ENCODE results near the gene LRRFIP2. TPM values are rescaled to one million over a fixed set of nuclear protein-coding genes. Genes with fewer than 3 reads are reported as not detected.

Gene LRRFIP2
- polyA plus RNA-seq, 6 donors from 2014 or later: 7.6 to 20.6 (median 15.5) TPM

DNA sequence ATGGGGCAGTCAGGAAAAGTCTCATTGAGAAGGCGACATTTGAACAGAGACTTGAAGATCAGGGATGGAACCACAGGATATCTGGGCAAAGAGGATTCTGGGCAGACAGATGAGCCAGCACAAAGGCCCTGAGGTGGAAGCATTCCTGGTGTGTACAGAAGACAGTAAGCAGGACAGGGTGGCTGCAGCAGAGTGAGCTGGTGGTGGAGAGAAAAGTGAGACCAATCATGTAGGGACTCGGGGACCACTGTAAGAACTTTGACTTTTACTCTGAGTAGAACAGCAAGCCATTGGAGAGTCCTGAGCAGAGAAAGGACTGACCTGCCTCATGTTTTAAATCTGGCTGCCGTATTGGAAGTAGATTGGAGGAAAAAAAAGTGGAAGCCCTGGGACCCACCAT is 29.9 kb upstream of the LRRFIP2 start:
- no peak overlapping the region for H3K4me3 Mint-ChIP-seq
- no peaks in the 10 kb centered on the region for H3K36me3 Mint-ChIP-seq
- ATAC-seq (ENCODE audit: low read depth in 2 of 2) (no peak), DNase-seq (no peak)
- H3K9me3 Mint-ChIP-seq: no peaks in the 10 kb centered on the region
- H3K27me3 Mint-ChIP-seq: peaks cover 0 to 5% (median 0%) of the 10 kb centered on the region in 3 donors
- no peaks in the 10 kb centered on the region for H3K4me1 Mint-ChIP-seq
- H3K27ac Mint-ChIP-seq: peak overlapping the region in 1 of 6 donors; percentile 71

DNA sequence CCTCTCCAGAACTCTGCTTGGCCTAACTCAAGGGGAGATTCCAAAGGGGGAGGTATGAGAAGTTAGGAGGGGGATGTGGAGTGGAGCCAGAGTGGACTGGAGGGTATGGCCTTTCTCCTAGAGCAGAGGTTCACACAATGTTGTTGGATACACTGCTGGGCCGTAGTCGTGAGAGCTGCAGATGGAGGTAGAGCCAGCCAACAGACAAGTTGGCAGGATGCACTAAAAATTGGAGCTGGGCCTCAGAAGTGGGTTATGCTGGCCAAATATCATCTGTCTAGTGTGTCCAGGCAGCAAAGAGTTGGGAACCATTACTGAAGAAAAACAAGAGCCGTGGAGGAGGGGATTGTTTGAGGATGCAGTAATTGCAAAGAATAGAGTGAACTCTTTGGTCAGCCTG is 27.7 kb upstream of the LRRFIP2 start:
- ATAC-seq (ENCODE audit: low read depth in 2 of 2): no peak
- no peak for DNase-seq
- Mint-ChIP-seq H3K36me3 (no peaks in the 10 kb centered on the region), H3K4me3 (no peak overlapping the region), H3K9me3 (no peaks in the 10 kb centered on the region), H3K27ac (no peak overlapping the region), H3K27me3 (peaks cover 0 to 5% (median 0%) of the 10 kb centered on the region in 3 donors), H3K4me1 (no peaks in the 10 kb centered on the region)

DNA sequence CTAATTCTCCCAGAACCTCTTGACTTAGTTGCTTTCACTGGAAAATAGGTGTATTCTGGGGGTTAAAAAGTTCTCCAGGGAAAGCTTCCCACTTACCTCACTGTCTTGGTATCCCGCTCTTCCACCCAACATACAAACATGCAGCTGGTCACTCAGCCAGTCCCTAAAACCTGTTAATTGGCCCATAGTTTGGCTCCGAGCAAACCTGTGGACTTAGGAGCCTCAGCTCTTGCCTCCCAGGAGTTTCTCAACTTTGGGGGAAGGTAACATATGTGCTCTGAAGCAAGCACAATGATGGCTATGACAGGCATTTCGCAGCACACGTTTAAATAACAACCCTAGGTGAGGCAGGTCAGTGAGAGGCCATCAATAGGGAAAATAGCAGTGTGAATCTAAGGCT is 25.8 kb upstream of the LRRFIP2 start:
- no peak for DNase-seq
- no peaks in the 10 kb centered on the region for H3K4me1 Mint-ChIP-seq
- no peak overlapping the region for H3K4me3 Mint-ChIP-seq
- no peaks in the 10 kb centered on the region for H3K27me3 Mint-ChIP-seq
- no peak overlapping the region for H3K27ac Mint-ChIP-seq
- H3K36me3 Mint-ChIP-seq: no peaks in the 10 kb centered on the region
- H3K9me3 Mint-ChIP-seq: no peaks in the 10 kb centered on the region
- ATAC-seq (ENCODE audit: low read depth in 2 of 2): no peak

DNA sequence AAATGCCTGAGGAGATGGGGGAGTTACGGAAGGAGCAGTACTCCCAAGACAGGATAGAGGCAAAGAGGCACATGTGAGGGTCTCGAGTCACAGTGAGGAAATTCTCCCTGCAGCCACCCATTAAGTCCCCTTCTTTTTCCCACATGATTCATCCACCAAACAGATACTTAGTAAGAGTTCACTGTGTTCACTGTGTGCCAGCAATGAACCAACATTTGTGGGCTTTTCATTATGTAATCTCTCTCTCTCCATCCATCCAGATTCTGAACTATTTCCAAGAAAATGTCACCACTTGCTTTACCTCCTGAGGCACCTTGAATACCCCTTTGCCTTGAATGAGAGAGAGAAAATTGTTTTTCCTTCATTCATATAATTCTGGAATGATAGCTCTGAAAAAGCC is 24.6 kb upstream of the LRRFIP2 start:
- Mint-ChIP-seq H3K4me1 (no peaks in the 10 kb centered on the region), H3K27me3 (no peaks in the 10 kb centered on the region), H3K36me3 (no peaks in the 10 kb centered on the region), H3K9me3 (no peaks in the 10 kb centered on the region), H3K4me3 (no peak overlapping the region), H3K27ac (no peak overlapping the region)
- no peak for ATAC-seq (ENCODE audit: low read depth in 2 of 2)
- no peak for DNase-seq

DNA sequence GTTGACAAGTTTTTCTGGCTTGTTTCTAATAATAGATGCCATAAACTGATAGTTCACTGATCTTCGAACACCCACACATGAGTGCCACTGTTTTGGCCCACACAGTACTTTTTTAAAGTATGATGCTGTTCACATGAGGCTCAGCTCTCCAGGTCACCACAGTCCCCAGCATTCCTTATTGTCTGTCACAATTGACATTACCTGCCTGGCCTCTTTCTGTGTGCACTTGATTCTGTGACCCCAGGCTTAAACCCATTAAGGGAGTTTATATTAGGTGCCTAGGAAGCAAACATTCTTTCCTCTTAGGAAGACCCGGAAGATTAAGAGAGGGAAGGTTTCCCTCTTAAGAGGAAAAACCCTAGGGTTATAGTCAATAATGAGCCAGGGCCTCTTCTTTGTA is 24.2 kb upstream of the LRRFIP2 start:
- Mint-ChIP-seq H3K27me3 (no peaks in the 10 kb centered on the region), H3K4me1 (no peaks in the 10 kb centered on the region), H3K4me3 (no peak overlapping the region), H3K9me3 (no peaks in the 10 kb centered on the region), H3K36me3 (no peaks in the 10 kb centered on the region), H3K27ac (no peak overlapping the region)
- ATAC-seq (ENCODE audit: low read depth in 2 of 2) (no peak), DNase-seq (no peak)

DNA sequence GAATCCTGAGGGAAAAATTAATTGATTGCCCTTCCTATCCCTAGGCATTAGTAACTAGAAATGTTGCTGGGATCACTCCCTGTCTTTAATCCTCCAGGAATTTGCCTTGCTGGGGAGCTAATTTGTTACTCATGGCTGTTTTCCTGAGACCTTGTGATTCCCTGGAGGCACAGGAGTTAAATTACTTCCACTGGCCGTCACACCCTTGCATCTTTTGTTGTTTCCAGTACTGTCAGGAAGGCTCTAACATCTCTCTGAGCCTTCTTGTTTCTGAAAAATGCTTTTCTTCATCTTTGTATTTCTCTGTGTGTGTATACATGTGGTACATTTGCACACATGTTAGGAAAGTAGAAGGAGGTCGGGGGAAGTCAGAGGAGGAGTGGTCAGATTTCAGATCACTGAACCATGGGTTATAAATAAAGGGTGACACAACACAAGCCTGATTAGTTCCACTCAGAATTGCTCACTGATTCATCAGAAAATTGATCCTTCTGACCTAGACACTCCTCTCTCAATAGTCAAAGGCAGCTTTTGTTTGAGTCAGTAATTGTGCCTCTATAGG is 23.5 kb upstream of the LRRFIP2 start:
- no peak for DNase-seq
- Mint-ChIP-seq H3K27ac (no peak overlapping the region), H3K27me3 (no peaks in the 10 kb centered on the region), H3K36me3 (no peaks in the 10 kb centered on the region), H3K4me1 (no peaks in the 10 kb centered on the region), H3K4me3 (no peak overlapping the region), H3K9me3 (no peaks in the 10 kb centered on the region)
- no peak for ATAC-seq (ENCODE audit: low read depth in 2 of 2)

DNA sequence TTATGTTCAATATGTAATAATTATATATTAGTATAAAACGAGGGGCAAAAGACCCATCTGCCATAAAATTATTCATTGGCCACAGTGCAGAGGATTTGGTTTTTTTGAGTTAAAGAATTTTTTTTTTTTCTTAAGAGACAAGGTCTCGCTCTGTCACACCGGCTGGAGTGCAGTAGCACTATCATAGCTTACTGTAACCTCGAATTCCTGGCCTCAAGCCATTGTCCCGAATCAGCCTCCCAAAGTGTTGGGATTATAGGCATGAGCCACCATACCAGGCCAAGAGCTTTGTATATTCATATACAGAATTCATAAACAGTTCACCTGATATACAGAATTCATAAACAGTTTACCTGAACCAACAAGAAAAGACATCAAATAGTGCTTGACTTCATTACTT is 20.2 kb upstream of the LRRFIP2 start:
- Mint-ChIP-seq H3K36me3 (no peaks in the 10 kb centered on the region), H3K27ac (no peak overlapping the region), H3K9me3 (no peaks in the 10 kb centered on the region), H3K4me3 (no peak overlapping the region), H3K27me3 (no peaks in the 10 kb centered on the region), H3K4me1 (no peaks in the 10 kb centered on the region)
- DNase-seq (no peak), ATAC-seq (ENCODE audit: low read depth in 2 of 2) (no peak)

DNA sequence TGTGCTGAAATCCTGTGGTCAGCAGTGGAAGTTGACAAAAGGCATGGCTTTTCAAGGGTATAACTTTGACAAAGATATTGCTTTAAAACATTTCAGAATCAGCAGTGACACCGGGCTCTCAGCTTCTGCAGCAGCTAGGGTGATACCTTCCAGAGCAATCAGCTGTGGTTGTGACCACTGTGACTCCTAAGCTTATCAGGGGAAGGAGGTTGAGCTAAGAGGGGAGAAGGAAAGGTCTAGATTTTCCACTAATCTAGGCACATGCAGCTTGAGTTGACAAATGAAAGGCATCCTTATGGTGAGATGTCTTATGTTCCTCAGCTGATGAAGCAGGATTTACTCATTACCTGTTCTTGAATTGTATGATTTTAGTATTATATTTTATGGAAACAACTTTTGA is 16.3 kb upstream of the LRRFIP2 start:
- no peak for ATAC-seq (ENCODE audit: low read depth in 2 of 2)
- H3K27me3 Mint-ChIP-seq: no peaks in the 10 kb centered on the region
- DNase-seq: no peak
- no peaks in the 10 kb centered on the region for H3K4me1 Mint-ChIP-seq
- no peak overlapping the region for H3K27ac Mint-ChIP-seq
- H3K9me3 Mint-ChIP-seq: no peaks in the 10 kb centered on the region
- no peak overlapping the region for H3K4me3 Mint-ChIP-seq
- no peaks in the 10 kb centered on the region for H3K36me3 Mint-ChIP-seq

DNA sequence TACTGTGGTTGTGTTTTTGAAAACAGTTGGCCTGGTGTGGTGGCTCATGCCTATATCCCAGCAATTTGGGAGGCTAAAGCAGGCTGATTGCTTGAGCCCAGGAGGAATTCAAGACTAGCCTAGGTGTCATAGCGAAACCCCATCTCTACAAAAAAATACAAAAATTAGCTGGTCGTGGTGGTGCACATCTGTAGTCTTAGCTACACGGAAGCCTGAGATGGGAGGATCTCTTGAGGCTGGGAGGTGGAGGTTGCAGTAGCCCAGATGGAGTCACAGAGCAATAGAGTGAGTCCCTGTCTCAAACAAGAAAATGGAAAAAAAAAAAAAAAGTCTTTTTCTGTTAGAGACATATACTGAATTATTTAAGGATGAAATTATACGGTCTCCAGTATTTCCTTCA is 14.7 kb upstream of the LRRFIP2 start:
- ATAC-seq (ENCODE audit: low read depth in 2 of 2): no peak
- no peaks in the 10 kb centered on the region for H3K9me3 Mint-ChIP-seq
- H3K4me3 Mint-ChIP-seq: peak overlapping the region in 1 of 8 donors; percentile 63
- H3K27me3 Mint-ChIP-seq: no peaks in the 10 kb centered on the region
- H3K36me3 Mint-ChIP-seq: no peaks in the 10 kb centered on the region
- DNase-seq: no peak
- H3K4me1 Mint-ChIP-seq: no peaks in the 10 kb centered on the region
- H3K27ac Mint-ChIP-seq: no peak overlapping the region

DNA sequence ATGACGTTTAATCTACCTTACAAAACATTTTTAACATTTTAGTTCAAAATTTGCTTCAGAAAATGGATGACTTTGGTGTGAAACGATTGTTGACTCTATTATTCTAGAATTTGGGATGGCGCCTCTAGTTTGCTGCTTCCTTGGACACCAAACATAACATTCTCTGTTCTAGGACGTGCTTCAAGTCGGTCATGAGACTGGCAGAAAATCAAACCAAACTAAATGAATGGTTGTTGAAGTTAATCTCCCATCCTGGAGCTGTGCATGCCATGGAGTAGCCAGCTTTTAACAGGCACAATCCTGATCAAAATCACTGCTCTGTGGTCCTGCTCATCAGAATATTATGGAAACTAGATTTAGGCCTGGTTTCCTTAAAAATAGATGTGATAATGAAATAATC is 9.6 kb upstream of the LRRFIP2 start:
- no peaks in the 10 kb centered on the region for H3K36me3 Mint-ChIP-seq
- DNase-seq (no peak), ATAC-seq (ENCODE audit: low read depth in 2 of 2) (no peak)
- H3K27ac Mint-ChIP-seq: peak overlapping the region in 1 of 6 donors; percentile 18
- peaks cover 5 to 6% (median 5%) of the 10 kb centered on the region in 3 donors for H3K4me1 Mint-ChIP-seq
- no peaks in the 10 kb centered on the region for H3K27me3 Mint-ChIP-seq
- no peak overlapping the region for H3K4me3 Mint-ChIP-seq
- no peaks in the 10 kb centered on the region for H3K9me3 Mint-ChIP-seq

DNA sequence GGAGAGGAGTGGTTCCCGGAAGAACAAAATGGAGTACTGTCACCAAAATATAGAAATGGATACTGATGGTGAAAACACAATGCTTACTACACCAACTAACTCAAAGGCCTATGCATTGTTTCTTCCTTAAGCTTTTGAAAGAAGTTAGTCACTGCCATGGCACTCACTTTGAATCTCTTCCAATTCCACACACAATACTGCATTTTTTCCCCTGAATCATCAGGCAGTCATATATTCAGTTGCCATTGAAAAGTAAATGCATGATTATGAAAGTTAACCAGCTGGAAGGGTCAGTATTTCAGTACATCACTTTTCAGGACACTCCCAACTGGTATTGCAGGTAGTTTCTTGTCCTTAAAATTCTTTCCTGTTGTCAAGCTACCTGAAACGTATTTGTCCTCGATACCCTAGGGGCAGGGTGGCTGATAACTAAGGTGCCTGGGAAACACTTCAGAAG is 9.0 kb upstream of the LRRFIP2 start:
- H3K4me1 Mint-ChIP-seq: peaks cover 5 to 6% (median 6%) of the 10 kb centered on the region in 3 donors
- ATAC-seq (ENCODE audit: low read depth in 2 of 2): no peak
- H3K36me3 Mint-ChIP-seq: no peaks in the 10 kb centered on the region
- H3K9me3 Mint-ChIP-seq: no peaks in the 10 kb centered on the region
- no peak overlapping the region for H3K4me3 Mint-ChIP-seq
- DNase-seq: no peak
- no peak overlapping the region for H3K27ac Mint-ChIP-seq
- H3K27me3 Mint-ChIP-seq: no peaks in the 10 kb centered on the region

DNA sequence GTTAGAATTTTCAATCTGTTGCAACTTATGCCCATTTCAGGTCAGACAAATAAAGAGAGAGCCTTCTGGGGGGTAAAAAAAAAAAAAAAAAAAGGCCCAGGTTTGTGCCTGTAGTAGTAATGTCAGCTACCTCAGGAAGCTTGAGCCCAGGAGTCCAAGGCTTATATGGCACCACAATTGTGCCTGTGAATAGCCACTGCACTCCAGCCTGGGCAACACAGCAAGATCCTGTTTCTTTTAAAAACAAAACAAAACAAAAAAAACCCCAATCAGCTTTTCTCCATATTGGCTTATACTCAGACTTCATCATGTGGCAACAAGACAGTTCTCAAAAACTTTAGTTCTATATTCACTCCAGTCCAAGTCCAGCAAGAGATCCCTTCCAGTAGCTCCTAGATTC is 8.4 kb upstream of the LRRFIP2 start:
- DNase-seq: no peak
- H3K9me3 Mint-ChIP-seq: no peaks in the 10 kb centered on the region
- no peaks in the 10 kb centered on the region for H3K36me3 Mint-ChIP-seq
- H3K27me3 Mint-ChIP-seq: no peaks in the 10 kb centered on the region
- ATAC-seq (ENCODE audit: low read depth in 2 of 2): no peak
- no peak overlapping the region for H3K4me3 Mint-ChIP-seq
- peak overlapping the region in 2 of 6 donors; percentile 59 to 80 for H3K27ac Mint-ChIP-seq
- H3K4me1 Mint-ChIP-seq: peaks cover 6 to 10% (median 7%) of the 10 kb centered on the region in 3 donors

DNA sequence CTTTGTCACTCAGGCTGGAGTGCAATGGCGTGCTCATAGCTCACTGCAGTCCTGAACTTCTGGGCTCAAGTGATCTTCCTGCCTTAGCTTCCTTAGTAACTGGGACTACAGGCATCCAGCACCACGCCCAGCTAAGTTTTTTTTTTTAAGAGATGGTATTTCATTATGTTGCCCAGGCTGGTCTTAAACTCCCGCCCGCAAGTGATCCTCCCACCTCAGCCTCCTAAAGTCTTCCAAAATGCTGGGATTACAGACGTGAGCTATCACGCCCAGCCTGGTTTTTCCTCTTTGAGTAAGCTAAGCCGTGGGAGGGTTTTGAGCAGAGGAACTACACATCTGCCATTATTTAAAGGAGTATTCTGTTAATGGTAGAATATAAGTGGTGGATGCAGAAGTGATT is 7.4 kb upstream of the LRRFIP2 start:
- no peak overlapping the region for H3K4me3 Mint-ChIP-seq
- peaks cover 15 to 21% (median 18%) of the 10 kb centered on the region in 3 donors for H3K4me1 Mint-ChIP-seq
- H3K9me3 Mint-ChIP-seq: no peaks in the 10 kb centered on the region
- H3K27me3 Mint-ChIP-seq: no peaks in the 10 kb centered on the region
- DNase-seq: no peak
- H3K36me3 Mint-ChIP-seq: no peaks in the 10 kb centered on the region
- ATAC-seq (ENCODE audit: low read depth in 2 of 2): no peak
- H3K27ac Mint-ChIP-seq: peak overlapping the region in 3 of 6 donors; percentile 9 to 42 (median 39)

DNA sequence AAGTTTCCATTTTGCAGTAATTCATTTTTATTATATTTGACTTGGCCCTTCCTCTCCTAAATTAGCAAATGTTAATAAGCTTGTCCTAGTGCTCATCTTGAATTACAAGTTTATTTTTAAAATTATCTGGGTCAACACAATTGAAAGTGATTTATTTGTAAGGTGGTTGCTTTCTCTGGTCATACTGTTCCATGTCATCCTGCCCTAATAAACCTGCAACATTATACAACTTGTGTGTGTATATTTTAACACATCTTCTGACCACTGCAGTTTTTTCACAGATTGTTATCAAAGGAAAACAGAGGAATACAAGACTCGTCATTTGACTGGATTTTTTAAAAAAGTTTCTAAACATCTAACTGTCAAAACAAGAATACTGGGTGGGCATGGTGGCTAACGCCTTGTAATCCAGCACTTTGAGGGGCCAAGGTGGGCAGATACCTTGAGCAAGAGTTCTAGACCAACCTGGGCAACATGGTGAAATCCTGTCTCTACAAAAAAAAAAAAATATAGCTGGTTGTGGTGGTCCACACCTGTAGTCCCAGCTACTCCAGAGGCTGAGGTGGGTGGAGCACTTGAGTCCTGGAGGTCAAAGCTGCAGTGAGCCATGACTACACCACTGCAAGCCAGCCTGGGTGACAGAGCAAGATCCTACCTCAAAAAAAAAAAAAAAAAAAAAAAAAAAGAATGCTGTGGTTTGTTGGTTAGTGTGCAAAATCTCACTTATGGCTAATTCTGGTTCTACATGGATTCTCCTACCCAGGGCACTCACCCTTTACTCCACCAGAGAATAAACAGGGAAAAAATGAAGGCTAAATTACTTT is 5.0 kb upstream of the LRRFIP2 start:
- no peaks in the 10 kb centered on the region for H3K36me3 Mint-ChIP-seq
- DNase-seq: no peak
- no peaks in the 10 kb centered on the region for H3K27me3 Mint-ChIP-seq
- H3K4me1 Mint-ChIP-seq: peaks cover 23 to 34% (median 31%) of the 10 kb centered on the region in 3 donors
- no peak overlapping the region for H3K27ac Mint-ChIP-seq
- H3K9me3 Mint-ChIP-seq: no peaks in the 10 kb centered on the region
- H3K4me3 Mint-ChIP-seq: peak overlapping the region in 2 of 8 donors; percentile 59 to 67
- no peak for ATAC-seq (ENCODE audit: low read depth in 2 of 2)
